HepG2 (cell line): ENCODE results near the gene ACD. TPM values are rescaled to one million over a fixed set of nuclear protein-coding genes. Genes with fewer than 3 reads are reported as not detected.
A peak's percentile ranks its signal among the peaks of the same experiment; 100 is the strongest.

Experiments
- ATAC-seq: fragments of 200-7000 bp; cut with Tn5 transposase; 3 replicates; pipeline ENCODE4 v1.9.1; 2020; ENCODE audit warnings: mild to moderate bottlenecking, moderate library complexity
- BruUV-seq: library from RNA; stranded (reverse); fragments of 400-500 nt; replicated peaks from 2 replicates; lab custom pipeline; 2021; lab: Mats Ljungman, UMichigan
- CTCF ChIA-PET: fragments of 300-600 bp; formaldehyde crosslinking; extraction: SDS; loops from one replicate; lab custom pipeline; 2021; ENCODE audit warnings: low total read pairs, inconsistent platforms, low intra/inter-chr PET ratio; lab: Yijun Ruan, JAX
- POLR2A ChIA-PET: fragments of 350-600 bp; sonication (Branson Sonifier 250); formaldehyde crosslinking; loops from one replicate; lab custom pipeline; 2020; ENCODE audit warnings: antibody characterized with exemption, inconsistent platforms; lab: Yijun Ruan, JAX
- DNase-seq: peaks from one replicate; pipeline ENCODE4 v3.0.0-alpha.2; 2015; ENCODE audit warnings: low spot score
- FAIRE-seq: peaks from 3 replicates; lab custom pipeline; 2011; peaks lifted over from hg19 to GRCh38; lab: Jason Lieb, UNC
- H2AFZ ChIP-seq: one replicate; pipeline ENCODE4 v1.6.1; 2011; ENCODE audit warnings: low read length, inconsistent platforms
- H3K27ac ChIP-seq: fragments of 300-600 bp; 3 replicates; pipeline ENCODE4 v1.8.0; 2011; ENCODE audit warnings: mixed run types, mild to moderate bottlenecking, mixed read lengths, low read length, inconsistent platforms; ENCODE audit not compliant: insufficient read depth; ENCODE audit errors: extremely low read length
- H3K27me3 ChIP-seq, 2 experiments: fragments of 200-600 bp in 1 of 2; 2 replicates in 1 of 2; 3 replicates in 1 of 2; pipeline versions ENCODE4 v1.6.0 to v1.8.0; 2011; ENCODE audit warnings: low read length in 2 of 2, mild to moderate bottlenecking in 2 of 2, moderate library complexity in 2 of 2, inconsistent platforms in 1 of 2; ENCODE audit not compliant: insufficient read depth in 2 of 2, control insufficient read depth in 1 of 2
- H3K36me3 ChIP-seq, 2 experiments: fragments of 200-600 bp in 1 of 2; replicated peaks in 1 of 2; 2 replicates in 1 of 2; 3 replicates in 1 of 2; pipeline versions ENCODE4 v1.5.1 to v1.8.0; 2011; ENCODE audit warnings: low read length in 2 of 2, inconsistent platforms in 1 of 2; ENCODE audit not compliant: insufficient read depth in 2 of 2, control insufficient read depth in 1 of 2
- H3K4me1 ChIP-seq: 2 replicates; pipeline ENCODE4 v1.5.1; 2012; ENCODE audit warnings: low read length, inconsistent platforms; ENCODE audit not compliant: insufficient read depth
- H3K4me2 ChIP-seq: 2 replicates; pipeline ENCODE4 v1.6.0; 2011; ENCODE audit warnings: low read depth, low read length, inconsistent platforms
- H3K4me3 ChIP-seq, 3 experiments: fragments of 200-600 bp in 1 of 3; sonication (generic), shearing (Covaris generic) in 1 of 3; replicated peaks in 1 of 3; 2 replicates each; pipeline ENCODE4 v1.5.1; 2011 to 2016; ENCODE audit warnings: low read length in 3 of 3, inconsistent platforms in 2 of 3, low read depth in 2 of 3, mild to moderate bottlenecking in 2 of 3, control low read depth in 1 of 3, mixed read lengths in 1 of 3; ENCODE audit not compliant: insufficient read depth in 1 of 3
- H3K79me2 ChIP-seq: one replicate; pipeline ENCODE4 v1.6.1; 2011; ENCODE audit warnings: low read length, inconsistent platforms; ENCODE audit not compliant: insufficient read depth
- H3K9ac ChIP-seq: 2 replicates; pipeline ENCODE4 v1.6.0; 2011; ENCODE audit warnings: mild to moderate bottlenecking, low read depth, low read length, inconsistent platforms; ENCODE audit not compliant: insufficient read depth
- H3K9me3 ChIP-seq: 2 replicates; pipeline ENCODE4 v1.5.1; 2012; ENCODE audit warnings: mild to moderate bottlenecking, low read length
- H4K20me1 ChIP-seq: 2 replicates; pipeline ENCODE4 v1.6.0; 2011; ENCODE audit warnings: inconsistent platforms, mild to moderate bottlenecking, low read length, moderate library complexity; ENCODE audit not compliant: insufficient read depth
- CERS6 ChIP-seq: sonication (generic); formaldehyde crosslinking; IDR thresholded peaks from 2 replicates; pipeline ENCODE4 v1.5.0; 2020; ENCODE audit warnings: missing genetic modification reagents
- EZH2 ChIP-seq: conservative IDR thresholded peaks from 2 replicates; pipeline ENCODE4 v1.6.1; 2012; ENCODE audit warnings: mild to moderate bottlenecking, low read depth, low read length, moderate library complexity
- HNF1A ChIP-seq, 2 experiments: sonication (generic) in 1 of 2; formaldehyde crosslinking in 1 of 2; IDR thresholded peaks; 2 replicates each; pipeline versions ENCODE4 v1.4.0 to v1.6.1; 2016 to 2020; ENCODE audit warnings: borderline replicate concordance in 1 of 2, low read depth in 1 of 2, mild to moderate bottlenecking in 1 of 2, missing genetic modification reagents in 1 of 2
- IKZF5 ChIP-seq: IDR thresholded peaks from 2 replicates; pipeline ENCODE4 v1.6.1; 2018; ENCODE audit warnings: missing genetic modification reagents, mild to moderate bottlenecking, missing compliant biosample characterization
- NAIF1 ChIP-seq: sonication (generic); formaldehyde crosslinking; IDR thresholded peaks from 2 replicates; pipeline ENCODE4 v1.5.0; 2020; ENCODE audit warnings: mild to moderate bottlenecking, missing genetic modification reagents, borderline replicate concordance
- NFE2L1 ChIP-seq: sonication (generic); formaldehyde crosslinking; IDR thresholded peaks from 2 replicates; pipeline ENCODE4 v1.4.0; 2020; ENCODE audit warnings: missing genetic modification reagents, mild to moderate bottlenecking, borderline replicate concordance
- ZIK1 ChIP-seq: sonication (generic); formaldehyde crosslinking; IDR thresholded peaks from 2 replicates; pipeline ENCODE4 v1.5.0; 2020; ENCODE audit warnings: mild to moderate bottlenecking, low read depth, missing genetic modification reagents, borderline replicate concordance
- ZNF10 ChIP-seq: sonication (generic); formaldehyde crosslinking; IDR thresholded peaks from 2 replicates; pipeline ENCODE4 v1.4.0; 2020; ENCODE audit warnings: mild to moderate bottlenecking, low read depth, missing genetic modification reagents, borderline replicate concordance
- WGBS: methylation state at CpG from one replicate; pipeline ENCODE4 v1.1.6; 2017; ENCODE audit warnings: low lambda C conversion rate; 5-methylcytosine and 5-hydroxymethylcytosine counted together
- in situ Hi-C: cut with HindIII; loops from 2 replicates; pipeline ENCODE4 v1.10.0; 2017; ENCODE audit warnings: low pct_unique_long_range_greater_than_20kb; ENCODE audit not compliant: extremely low pct_ligation_motif_present
- intact Hi-C: fragments of 100-400 bp; cut with micrococcal nuclease; formaldehyde crosslinking; loops from one replicate; pipeline ENCODE4 v1.10.0; 2022; ENCODE audit not compliant: unreplicated experiment
- polyA plus RNA-seq, 8 experiments: library from polyadenylated mRNA; depleted of rRNA in 3 of 8; stranded (reverse) in 7 of 8; unstranded in 1 of 8; fragments of >200 nt; fragmentation: Illumina TruSeq in 4 of 8; extraction: Trizol in 4 of 8; gene quantifications; 2 replicates each; pipeline versions ENCODE4 v1.2.1 to v1.2.3, GENCODE V29; 2011 to 2016; ENCODE audit warnings: low read depth in 4 of 8, missing spikeins in 1 of 8, mixed read lengths in 1 of 8; ENCODE audit not compliant: insufficient read depth in 1 of 8
- total RNA-seq, 5 experiments: library from RNA; depleted of rRNA; stranded (reverse); fragments of >200 nt; fragmentation: Illumina TruSeq; extraction: Trizol; gene quantifications; 2 replicates each; pipeline ENCODE4 v1.2.3, GENCODE V29; 2016; ENCODE audit warnings: low read depth in 1 of 5

Gene ACD
- total and polyA plus RNA-seq, 2 of the 13 experiments (the other 11 are each of a cell fraction or from before 2014, with no cell fraction given), result 32.6 to 38.3 TPM

- Histone ChIP-seq H3K4me3 (peak overlapping the region in 1 of 3 experiments; percentile 44; a peak in 1 of 6 replicates), H3K36me3 (no peaks in the 10 kb centered on the region), H3K27me3 (peaks cover 18 to 79% of the 10 kb centered on the region in 2 experiments), H3K27ac (no peak overlapping the region)
- CTCF ChIA-PET, result no interaction called here
- WGBS, result 46% methylated on average over 27 of the region's 35 CpGs
- in situ Hi-C loops, result loop anchor here (5.0 kb wide), 1 partner anchor 102 kb away; no protein-coding TSS in a partner anchor
- POLR2A ChIA-PET, result interaction anchor here (0.8 to 1.3 kb wide), 2 partner anchors 11 to 128 kb away, joined by 3 read pairs; partner anchors contain the start of gene ACD
- TF ChIP-seq ZNF10 (no peak), EZH2 (peak; percentile 28; the same call in 1 of the 2 replicates), ZIK1 (CRISPR knock-in tag) (no peak), IKZF5 (CRISPR knock-in tag) (no peak), NFE2L1 (CRISPR knock-in tag) (0 out of 2 replicates have a peak, but pooled peaks have one; percentile 40), CERS6 (CRISPR knock-in tag) (no peak), HNF1A (IDR thresholded peaks at IDR 0.05; ENCODE audit: low read depth) (no peak), HNF1A (CRISPR knock-in tag; IDR thresholded peaks at IDR 0.05; ENCODE audit: borderline replicate concordance) (0 out of 2 replicates have a peak, but pooled peaks have one; percentile 1), NAIF1 (CRISPR knock-in tag) (no peak)
- TF ChIP-seq, all 625 proteins: peak for 3
- Histone ChIP-seq H3K9me3 (no peaks in the 10 kb centered on the region), H2AFZ (no peak overlapping the region), H4K20me1 (peaks cover 11% of the 10 kb centered on the region), H3K9ac (no peak overlapping the region), H3K79me2 (no peaks in the 10 kb centered on the region), H3K4me2 (peak overlapping the region; percentile 48), H3K4me1 (peaks cover 37% of the 10 kb centered on the region)
- BruUV-seq, result no TSS peak
- ATAC-seq (no peak), FAIRE-seq (no peak), DNase-seq (no peak)
- intact Hi-C loops, result no loop called here
Observed at GRCh38 chr16:67648764-67649407, 11.2 kb downstream of the ACD start.
